CD14-positive monocyte (primary cell): ENCODE results near the gene TBP. TPM values are rescaled to one million over a fixed set of nuclear protein-coding genes. Genes with fewer than 3 reads are reported as not detected.

Experiments used
- DNase-seq, 3 donors: peaks; one replicate each; pipeline ENCODE4 v3.0.0-alpha.2; 2011 to 2022
- H2AFZ ChIP-seq: 2 replicates; pipeline ENCODE4 v1.6.0; 2012; ENCODE audit warnings: mild to moderate bottlenecking, low read depth, low read length, inconsistent platforms; ENCODE audit not compliant: insufficient read depth, poor library complexity, severe bottlenecking
- H3K27ac ChIP-seq, 2 donors: 1 replicate in 1 of 2; 2 replicates in 1 of 2; pipeline ENCODE4 v1.5.1; 2012 to 2013; ENCODE audit warnings: low read length in 2 of 2, control low read depth in 1 of 2, inconsistent platforms in 1 of 2, low read depth in 1 of 2, mild to moderate bottlenecking in 1 of 2
- H3K27me3 ChIP-seq, 2 donors: one replicate each; pipeline versions ENCODE4 v1.6.0 to v1.6.1; 2011 to 2013; ENCODE audit warnings: low read length in 2 of 2; ENCODE audit not compliant: control insufficient read depth in 2 of 2, insufficient read depth in 2 of 2
- H3K36me3 ChIP-seq, 2 donors: replicated peaks in 1 of 2; 1 replicate in 1 of 2; 2 replicates in 1 of 2; pipeline versions ENCODE4 v1.5.1 to v1.6.1; 2012 to 2013; ENCODE audit warnings: low read length in 2 of 2, control low read depth in 1 of 2, inconsistent platforms in 1 of 2, mild to moderate bottlenecking in 1 of 2; ENCODE audit not compliant: insufficient read depth in 2 of 2, control insufficient read depth in 1 of 2
- H3K4me1 ChIP-seq, 2 donors: 1 replicate in 1 of 2; 2 replicates in 1 of 2; pipeline versions ENCODE4 v1.5.1 to v1.6.1; 2012 to 2013; ENCODE audit warnings: low read length in 2 of 2, control low read depth in 1 of 2, inconsistent platforms in 1 of 2, mild to moderate bottlenecking in 1 of 2, moderate library complexity in 1 of 2; ENCODE audit not compliant: insufficient read depth in 2 of 2, control insufficient read depth in 1 of 2
- H3K4me2 ChIP-seq: replicated peaks from 2 replicates; pipeline ENCODE3; 2012; ENCODE audit warnings: low read length, moderate library complexity, mild to moderate bottlenecking; ENCODE audit not compliant: poor library complexity, severe bottlenecking; ENCODE audit errors: extremely low read depth
- H3K4me3 ChIP-seq, 3 experiments: fragments of 200-600 bp in 1 of 3; sonication (generic) in 1 of 3; replicated peaks in 1 of 3; 1 replicate in 2 of 3; 2 replicates in 1 of 3; pipeline ENCODE4 v1.5.1; 2011 to 2013; ENCODE audit warnings: low read length in 3 of 3, mild to moderate bottlenecking in 3 of 3, control low read depth in 2 of 3, low read depth in 2 of 3, inconsistent platforms in 1 of 3, moderate library complexity in 1 of 3
- H3K79me2 ChIP-seq: 2 replicates; pipeline ENCODE4 v1.6.0; 2012; ENCODE audit warnings: mild to moderate bottlenecking, control low read depth, inconsistent platforms, low read length, moderate library complexity; ENCODE audit not compliant: insufficient read depth
- H3K9ac ChIP-seq: 2 replicates; pipeline ENCODE4 v1.6.0; 2017; ENCODE audit warnings: low read length, mild to moderate bottlenecking; ENCODE audit not compliant: insufficient read depth, poor library complexity, severe bottlenecking
- H3K9me3 ChIP-seq, 2 donors: replicated peaks in 1 of 2; 1 replicate in 1 of 2; 2 replicates in 1 of 2; pipeline versions ENCODE4 v1.5.1 to v1.6.1; 2012 to 2013; ENCODE audit warnings: low read length in 2 of 2, control low read depth in 1 of 2; ENCODE audit not compliant: control insufficient read depth in 1 of 2, insufficient read depth in 1 of 2
- H4K20me1 ChIP-seq: 2 replicates; pipeline ENCODE4 v1.6.0; 2012; ENCODE audit warnings: mild to moderate bottlenecking, low read length, control low read depth, moderate library complexity; ENCODE audit not compliant: insufficient read depth
- H3K27ac Mint-ChIP-seq, 7 donors: one replicate each; pipeline ENCODE4 v1.8.0; 2020; ENCODE audit warnings: mild to moderate bottlenecking in 7 of 7, mixed read lengths in 7 of 7, moderate library complexity in 6 of 7, inconsistent platforms in 2 of 7
- H3K27me3 Mint-ChIP-seq, 3 donors: one replicate each; pipeline ENCODE4 v1.8.0; 2021 to 2022; ENCODE audit warnings: low read depth in 3 of 3, mild to moderate bottlenecking in 3 of 3, mixed read lengths in 3 of 3, moderate library complexity in 3 of 3, inconsistent platforms in 1 of 3
- H3K36me3 Mint-ChIP-seq, 2 donors: one replicate each; pipeline ENCODE4 v1.8.0; 2020; ENCODE audit warnings: mixed read lengths in 2 of 2, inconsistent platforms in 1 of 2, mild to moderate bottlenecking in 1 of 2
- H3K4me1 Mint-ChIP-seq: one replicate; pipeline ENCODE4 v1.8.0; 2020; ENCODE audit warnings: mild to moderate bottlenecking, mixed read lengths
- H3K4me3 Mint-ChIP-seq, 2 donors: one replicate each; pipeline ENCODE4 v1.8.0; 2020; ENCODE audit warnings: mild to moderate bottlenecking in 2 of 2, mixed read lengths in 2 of 2, moderate library complexity in 1 of 2
- H3K9me3 Mint-ChIP-seq, 7 donors: one replicate each; pipeline ENCODE4 v1.8.0; 2020 to 2022; ENCODE audit warnings: mixed read lengths in 7 of 7, mild to moderate bottlenecking in 6 of 7, moderate library complexity in 6 of 7, inconsistent platforms in 2 of 7
- WGBS: methylation state at CpG from one replicate; pipeline ENCODE4 v1.1.5; 2013; ENCODE audit warnings: missing lambda C conversion rate; ENCODE audit not compliant: insufficient coverage; 5-methylcytosine and 5-hydroxymethylcytosine counted together
- intact Hi-C, 2 donors: fragments of 100-400 bp; cut with micrococcal nuclease; formaldehyde crosslinking; loops; one replicate each; pipeline versions ENCODE4 v1.15.0 to v1.15.1; 2023
- polyA minus RNA-seq: library from RNA; depleted of rRNA, polyadenylated mRNA; stranded (reverse); fragments of >200 nt; gene quantifications from 2 replicates; pipeline ENCODE4 v1.2.3, GENCODE V29; 2012
- polyA plus RNA-seq, 3 donors: library from polyadenylated mRNA; depleted of rRNA in 1 of 3; unstranded in 2 of 3; stranded (reverse) in 1 of 3; fragments of 300-500 nt in 2 of 3; fragments of >200 nt in 1 of 3; fragmentation: Illumina TruSeq in 2 of 3; gene quantifications; 1 replicate in 2 of 3; 2 replicates in 1 of 3; pipeline ENCODE4 v1.2.3, GENCODE V29; 2012 to 2021
- total RNA-seq, 12 experiments: library from RNA in 1 of 12; stranded (reverse) in 1 of 12; fragments of 120-200 nt in 1 of 12; gene quantifications; one replicate each; pipeline ENCODE4 v1.2.4 and lab custom pipeline; 2013 to 2026; ENCODE audit warnings: mixed read lengths in 6 of 12, inconsistent platforms in 1 of 12
- TF ChIP-seq, protein P1 (sequence below): fragments of 200-600 bp; IDR thresholded peaks from one replicate; pipeline ENCODE4 v1.8.0; 2022; ENCODE audit warnings: antibody characterized with exemption, mild to moderate bottlenecking

TBP gene
- 15.1 TPM for total RNA-seq (2013)
- polyA plus RNA-seq (10 to 100 TPM in 2 of 3 donors, 1 to 10 TPM in 1; 7.3 to 14.5 (median 14.4) TPM), polyA minus RNA-seq (4.0 and 6.1 TPM in 2 replicates), total RNA-seq (lab: John Stamatoyannopoulos, UW) (5.3 to 12.1 (median 8.3) reads per million in 11 experiments)

DNA sequence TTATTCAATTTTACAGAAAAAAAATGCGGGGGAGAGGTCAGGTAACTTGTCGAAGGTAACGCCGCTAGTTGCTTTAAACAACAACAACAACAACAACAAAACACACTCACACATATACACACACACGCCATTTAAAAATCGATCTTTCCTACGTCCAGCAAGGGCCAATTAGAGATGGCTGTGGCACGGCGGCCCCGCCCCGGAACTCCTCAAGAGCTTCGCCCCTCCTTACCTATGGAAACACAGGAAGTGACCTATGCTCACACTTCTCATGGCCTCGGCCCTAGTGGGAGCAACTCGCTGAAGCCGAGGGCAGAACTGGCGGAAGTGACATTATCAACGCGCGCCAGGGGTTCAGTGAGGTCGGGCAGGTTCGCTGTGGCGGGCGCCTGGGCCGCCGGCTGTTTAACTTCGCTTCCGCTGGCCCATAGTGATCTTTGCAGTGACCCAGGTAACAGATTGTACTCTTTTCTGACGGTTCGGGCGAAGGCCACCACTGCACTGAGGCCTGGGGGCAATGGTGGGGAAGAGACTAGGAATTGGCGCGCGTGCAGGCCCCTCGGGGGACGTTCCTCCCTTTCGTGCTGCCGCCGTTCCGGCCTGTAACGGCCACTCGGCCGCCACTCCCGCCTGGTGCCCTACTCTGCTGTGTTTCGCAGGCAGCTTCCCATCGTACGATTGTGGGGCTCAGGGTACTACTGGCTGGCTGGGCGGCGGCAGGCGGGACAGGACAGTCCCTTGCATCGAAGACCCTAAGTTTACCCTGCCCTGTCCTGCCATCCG lies at the start of gene TBP:
TSS of gene TBP (plus strand) at position 357 of the 783 bp plus-strand sequence. CDS start 2,661 bp downstream, outside the sequence.
- H3K79me2 ChIP-seq: peaks cover 88% of the 10 kb centered on the region
- intact Hi-C loops: loop anchor here (2.0 to 5.0 kb wide), 4 partner anchors 247 to 852 kb away; partner anchors contain the start of genes C6orf120 (in 2 of the 2), FAM120B (in 2 of the 2), WDR27 (in 2 of the 2) and DYNLT2 (in 1 of the 2)
- H3K27ac ChIP-seq: peak within 1 kb of the TSS; percentile 96
- H3K36me3 Mint-ChIP-seq: peaks cover 16 to 25% of the 10 kb centered on the region in 2 donors
- no peak within 1 kb of the TSS for H3K4me3 Mint-ChIP-seq
- no peaks in the 10 kb centered on the region for H3K9me3 ChIP-seq
- H3K4me3 ChIP-seq: peak within 1 kb of the TSS; percentile 71 to 90 (median 89)
- H4K20me1 ChIP-seq: peaks cover 6% of the 10 kb centered on the region
- H2AFZ ChIP-seq: peak within 1 kb of the TSS; percentile 89
- H3K9ac ChIP-seq: peak within 1 kb of the TSS; percentile 94
- H3K4me2 ChIP-seq: peak within 1 kb of the TSS; percentile 87
- TF ChIP-seq, protein P1, sequence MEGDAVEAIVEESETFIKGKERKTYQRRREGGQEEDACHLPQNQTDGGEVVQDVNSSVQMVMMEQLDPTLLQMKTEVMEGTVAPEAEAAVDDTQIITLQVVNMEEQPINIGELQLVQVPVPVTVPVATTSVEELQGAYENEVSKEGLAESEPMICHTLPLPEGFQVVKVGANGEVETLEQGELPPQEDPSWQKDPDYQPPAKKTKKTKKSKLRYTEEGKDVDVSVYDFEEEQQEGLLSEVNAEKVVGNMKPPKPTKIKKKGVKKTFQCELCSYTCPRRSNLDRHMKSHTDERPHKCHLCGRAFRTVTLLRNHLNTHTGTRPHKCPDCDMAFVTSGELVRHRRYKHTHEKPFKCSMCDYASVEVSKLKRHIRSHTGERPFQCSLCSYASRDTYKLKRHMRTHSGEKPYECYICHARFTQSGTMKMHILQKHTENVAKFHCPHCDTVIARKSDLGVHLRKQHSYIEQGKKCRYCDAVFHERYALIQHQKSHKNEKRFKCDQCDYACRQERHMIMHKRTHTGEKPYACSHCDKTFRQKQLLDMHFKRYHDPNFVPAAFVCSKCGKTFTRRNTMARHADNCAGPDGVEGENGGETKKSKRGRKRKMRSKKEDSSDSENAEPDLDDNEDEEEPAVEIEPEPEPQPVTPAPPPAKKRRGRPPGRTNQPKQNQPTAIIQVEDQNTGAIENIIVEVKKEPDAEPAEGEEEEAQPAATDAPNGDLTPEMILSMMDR: no peak
- DNase-seq: peak; percentile 98 to 99 (median 99)
- H3K4me1 Mint-ChIP-seq: peaks cover 13% of the 10 kb centered on the region
- H3K4me1 ChIP-seq: peaks cover 22 to 26% of the 10 kb centered on the region in 2 donors
- no peaks in the 10 kb centered on the region for H3K27me3 ChIP-seq
- 0% methylated on average over 46 of the region's 51 CpGs for whole genome bisulfite sequencing
- peaks cover 16 to 35% of the 10 kb centered on the region in 2 donors for H3K36me3 ChIP-seq
- H3K27me3 Mint-ChIP-seq: no peaks in the 10 kb centered on the region
- no peak within 1 kb of the TSS for H3K27ac Mint-ChIP-seq
- no peaks in the 10 kb centered on the region for H3K9me3 Mint-ChIP-seq

DNA sequence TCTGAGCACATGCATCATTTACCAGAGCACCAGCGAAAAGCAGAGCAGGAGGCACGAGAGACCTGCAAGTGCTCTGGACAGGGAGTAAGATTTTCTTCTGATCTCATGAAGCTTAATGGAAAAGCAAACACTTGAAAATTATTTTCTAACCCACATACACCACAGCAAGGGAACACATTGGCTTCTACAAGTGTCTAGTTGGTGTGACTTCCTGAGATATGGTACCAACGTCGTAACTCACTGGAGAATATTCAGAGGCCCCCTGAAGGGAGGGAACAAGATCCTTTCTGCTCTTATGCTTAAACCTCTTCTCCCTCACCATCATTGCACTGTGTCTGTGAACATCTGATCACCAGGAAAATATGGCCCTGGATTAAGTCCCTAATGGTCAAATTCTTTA lies 49.7 kb upstream of the TBP start:
- Histone ChIP-seq H3K4me2 (no peak overlapping the region), H3K4me1 (no peaks in the 10 kb centered on the region), H4K20me1 (no peaks in the 10 kb centered on the region), H3K9me3 (peaks cover 7 to 33% of the 10 kb centered on the region in 2 donors), H3K9ac (no peak overlapping the region), H3K27ac (no peak overlapping the region), H3K27me3 (no peaks in the 10 kb centered on the region), H3K79me2 (no peaks in the 10 kb centered on the region), H3K36me3 (no peaks in the 10 kb centered on the region), H2AFZ (no peak overlapping the region), H3K4me3 (no peak overlapping the region)
- H3K36me3 Mint-ChIP-seq: no peaks in the 10 kb centered on the region
- H3K4me1 Mint-ChIP-seq: no peaks in the 10 kb centered on the region
- H3K9me3 Mint-ChIP-seq: peaks cover 25 to 35% (median 27%) of the 10 kb centered on the region in 7 donors
- H3K27ac Mint-ChIP-seq: no peak overlapping the region
- H3K27me3 Mint-ChIP-seq: peaks cover 7 to 12% (median 8%) of the 10 kb centered on the region in 3 donors
- intact Hi-C loops: no loop called here
- WGBS: no CpG with 5 or more reads among the region's 4 CpGs
- TF ChIP-seq, protein P1: no peak
- H3K4me3 Mint-ChIP-seq: no peak overlapping the region
- DNase-seq: no peak
